Hematopoietic multipotent progenitor cell treated with erythropoietin and hydrocortisone succinate and interleukin-3 and kit ligand, for 15 days (in vitro differentiated cells): ENCODE data around the gene TMEM178A.

ENCODE experiments used
- DNase-seq: peaks from one replicate; pipeline ENCODE4 v3.0.0-alpha.2; 2015; ENCODE audit warnings: low spot score

TMEM178A gene

DNA sequence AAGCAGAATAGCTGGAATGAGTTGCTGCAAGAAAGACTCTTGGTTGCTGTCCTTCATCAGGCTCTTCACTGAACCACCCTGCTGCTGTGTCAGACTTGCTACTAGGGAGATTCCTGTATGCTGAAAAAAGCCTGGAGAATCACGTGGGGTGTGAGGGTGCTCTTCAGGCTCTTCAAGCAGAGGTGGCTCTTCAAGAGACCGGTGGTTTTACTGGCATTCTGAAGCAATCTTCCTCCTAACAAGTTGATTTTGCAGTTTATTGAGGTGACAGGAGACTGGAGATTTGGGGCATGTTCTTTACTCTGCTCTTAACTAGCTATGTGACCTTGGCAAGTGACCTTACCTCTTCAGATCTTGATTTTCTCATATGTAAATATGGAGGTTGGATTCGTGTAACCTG, 14.1 kb downstream of the TMEM178A start:
- DNase-seq, result no peak

DNA sequence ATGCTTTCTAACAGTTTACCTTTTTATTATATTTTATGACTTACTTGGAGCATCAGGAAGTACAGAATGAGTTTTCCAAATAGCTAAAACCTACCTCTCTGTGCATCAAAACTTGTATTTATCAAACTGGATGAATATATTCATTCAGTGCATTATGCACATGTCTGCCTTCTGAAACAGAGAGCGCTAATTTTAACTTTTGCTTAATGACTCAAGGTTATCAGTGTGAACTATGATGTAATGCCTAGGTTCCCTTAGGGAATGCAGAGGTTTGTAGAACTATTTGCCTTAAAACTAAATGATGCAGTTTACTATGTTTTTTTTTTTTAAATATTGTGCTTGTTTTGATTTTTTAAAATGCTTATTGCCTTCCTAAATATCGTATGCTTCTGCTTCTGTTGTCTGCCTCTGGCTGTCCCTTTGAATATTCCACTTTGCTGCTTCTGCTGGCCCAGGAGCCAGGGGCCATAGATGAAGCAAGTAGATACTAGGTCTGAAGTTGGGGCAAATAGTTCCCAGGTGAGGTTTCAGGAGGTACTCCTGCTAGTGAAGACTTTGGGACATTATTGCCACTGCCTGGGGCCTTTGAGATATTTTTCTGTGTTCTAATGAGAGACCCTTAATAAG, 16.5 kb downstream of the TMEM178A start:
- no peak for DNase-seq

DNA sequence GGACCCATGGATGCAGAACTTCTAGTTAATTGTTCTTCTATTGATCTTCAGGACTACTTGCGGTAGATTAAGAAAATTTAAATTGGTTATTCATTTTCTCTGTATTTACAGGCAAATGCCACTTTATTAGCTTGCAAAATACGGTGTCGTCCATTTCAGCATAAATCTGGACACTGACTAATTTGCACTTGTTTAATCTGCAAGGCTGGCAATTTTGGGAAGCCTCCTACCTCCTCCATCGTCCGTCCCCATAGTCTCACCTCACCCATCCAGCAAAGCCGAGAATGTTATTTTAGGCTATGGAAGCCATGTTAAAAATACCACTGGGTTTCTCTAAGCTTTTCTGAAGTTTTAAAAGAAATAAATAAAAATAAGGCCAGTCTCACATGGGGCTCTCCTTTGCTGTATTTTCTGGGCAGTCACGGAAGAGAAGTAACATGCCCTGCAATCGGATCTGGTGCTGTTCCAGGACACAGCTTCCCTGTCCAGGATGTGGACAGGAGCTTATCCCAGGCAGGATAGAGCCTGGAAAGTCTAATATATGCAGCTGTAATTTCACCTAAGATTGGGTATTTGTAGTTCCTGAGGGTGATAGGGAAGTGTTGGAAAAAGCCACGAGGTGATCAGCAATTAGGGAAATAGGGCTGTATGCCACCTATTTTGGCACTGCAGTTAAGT, 17.4 kb downstream of the TMEM178A start:
- no peak for DNase-seq

DNA sequence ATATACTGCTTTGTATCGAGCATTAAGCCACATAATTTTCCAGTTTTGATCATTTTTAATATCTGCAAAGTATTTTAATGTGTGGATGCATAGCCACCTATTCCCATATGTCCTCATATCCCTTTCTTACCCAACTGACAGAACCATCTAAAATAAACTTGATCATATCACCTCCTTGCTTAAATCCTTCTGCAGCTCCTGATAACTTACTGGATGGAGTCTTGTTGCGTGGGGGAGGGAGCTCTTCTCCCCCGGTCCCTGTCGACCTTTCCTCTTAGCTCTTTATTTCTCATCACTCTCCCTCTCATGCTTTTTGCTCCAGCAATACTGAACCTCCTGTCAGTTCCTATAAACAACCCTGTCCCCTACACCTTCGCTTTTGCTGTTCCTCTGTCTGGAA, 18.7 kb downstream of the TMEM178A start:
- DNase-seq, result no peak

DNA sequence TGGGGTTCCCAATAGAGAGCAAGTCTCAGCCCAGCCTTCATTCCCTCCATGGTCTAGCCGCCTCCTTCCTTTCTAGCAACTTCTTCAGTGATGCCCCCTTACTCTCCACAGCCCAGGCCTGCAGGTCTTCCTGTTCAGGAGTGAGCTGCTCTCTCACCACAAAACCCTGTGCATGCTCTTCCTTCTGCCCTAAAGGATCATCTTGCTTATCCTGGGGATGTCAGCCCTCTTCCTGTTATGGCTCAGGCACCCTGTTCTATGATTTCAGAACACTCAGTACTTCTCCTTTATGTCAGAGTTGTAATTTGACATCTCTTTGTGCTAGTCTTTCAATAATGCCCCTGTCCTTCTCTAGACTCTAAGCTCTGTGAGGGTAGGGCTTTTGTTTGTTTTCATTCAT, 19.4 kb downstream of the TMEM178A start:
- DNase-seq, result no peak

DNA sequence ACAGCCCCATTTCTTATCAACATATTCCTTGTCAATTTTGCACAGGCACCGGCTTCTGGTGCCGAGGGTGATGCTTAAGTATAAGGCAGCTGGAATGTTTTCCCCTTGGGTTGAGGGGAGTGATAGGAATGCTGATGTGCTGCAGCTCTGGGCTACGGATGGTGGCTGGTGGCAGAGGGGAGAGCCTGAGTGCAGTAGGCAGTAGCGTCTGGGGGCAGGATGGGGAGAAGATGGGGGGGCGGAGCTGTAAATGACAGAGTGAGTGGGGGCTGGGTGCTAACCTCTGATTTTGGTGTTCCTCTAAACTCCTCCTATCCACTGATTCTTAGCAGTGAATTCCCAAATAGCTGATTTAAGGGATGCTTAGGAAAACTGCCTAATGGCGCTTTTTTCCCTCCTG, 20.7 kb downstream of the TMEM178A start:
- DNase-seq, result no peak

DNA sequence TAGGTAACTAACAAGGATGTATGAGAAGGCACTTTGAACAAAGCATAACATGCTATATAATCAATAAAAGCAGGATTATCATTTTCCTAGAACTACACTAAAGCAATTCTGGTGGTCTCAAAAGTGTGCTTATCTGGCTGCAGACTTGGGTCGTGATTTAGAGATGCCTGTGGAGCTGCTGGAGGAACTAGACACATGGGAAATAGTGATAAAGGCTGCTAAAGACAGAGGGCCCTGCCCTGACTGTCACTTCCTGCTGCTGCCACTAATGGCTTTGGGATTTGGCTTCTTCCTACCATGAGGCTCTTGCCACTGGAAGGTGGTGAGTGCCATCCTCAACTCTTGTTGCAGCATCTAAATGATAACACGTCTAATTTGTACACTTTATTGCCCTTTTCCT, 22.5 kb downstream of the TMEM178A start:
- no peak for DNase-seq

DNA sequence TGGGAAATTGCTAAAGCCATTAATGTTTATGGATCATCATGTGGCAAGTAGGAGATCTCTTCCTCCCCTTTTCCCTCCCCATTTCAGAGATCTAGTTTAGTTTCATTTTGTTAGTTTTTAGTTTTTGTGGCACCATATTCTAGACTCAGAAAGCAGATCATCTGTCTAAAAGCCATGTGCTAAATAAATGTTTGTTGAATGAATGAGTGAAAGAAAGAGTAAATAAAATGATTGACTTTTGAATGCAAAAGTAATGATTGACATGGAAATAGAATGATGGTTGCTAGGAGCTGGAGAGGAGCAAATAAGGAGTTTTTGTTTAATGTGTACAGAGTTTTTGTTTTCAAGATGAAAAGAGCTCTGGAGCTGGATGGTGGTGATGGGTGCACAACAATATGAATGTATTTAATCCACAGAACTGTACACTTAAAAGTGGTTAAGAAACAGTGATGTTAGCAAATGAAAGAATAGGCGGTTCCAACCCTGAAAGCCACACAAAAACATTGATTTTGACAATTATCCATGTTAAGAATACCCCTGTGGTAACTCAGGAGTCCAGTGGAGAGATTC, 23.6 kb downstream of the TMEM178A start:
- DNase-seq, result no peak

DNA sequence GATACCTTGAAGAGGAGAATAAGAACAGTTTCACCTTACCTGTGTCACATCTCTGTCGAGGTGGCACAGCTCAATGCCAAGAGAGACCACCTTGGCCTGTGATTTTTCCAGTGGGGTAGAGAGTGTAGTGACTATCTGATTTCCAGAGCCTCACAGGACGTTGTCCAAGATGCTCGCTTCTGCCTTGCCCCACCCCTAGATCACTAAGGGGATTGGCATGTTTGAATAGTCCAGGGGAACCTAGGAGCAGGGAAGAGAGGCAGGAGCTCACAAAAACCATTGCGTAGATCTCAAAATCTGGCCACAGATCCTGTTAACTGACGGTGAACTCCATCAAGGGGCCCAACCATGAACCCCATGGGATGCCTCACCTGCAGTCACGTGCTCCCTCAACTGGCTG, 24.2 kb downstream of the TMEM178A start:
- no peak for DNase-seq

DNA sequence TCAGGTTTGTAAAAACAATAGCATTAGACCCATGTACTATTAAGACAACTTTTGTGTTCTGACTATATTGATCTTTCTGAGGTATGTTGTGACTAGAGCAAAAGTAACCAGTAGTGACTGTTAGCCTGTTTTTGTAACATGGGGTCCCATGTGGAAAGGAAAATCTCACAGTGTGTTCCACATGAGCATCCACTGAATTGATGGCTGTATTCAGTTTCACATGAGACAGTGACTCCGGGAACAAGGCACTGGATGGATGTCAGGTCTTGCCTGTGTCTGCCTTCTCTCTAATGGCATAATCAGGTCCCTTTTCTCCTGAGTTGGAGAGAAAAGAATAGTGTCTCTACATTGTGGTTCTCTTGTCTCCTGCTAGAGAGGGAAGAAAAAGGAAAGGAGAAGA, 27.5 kb downstream of the TMEM178A start:
- DNase-seq, result no peak

DNA sequence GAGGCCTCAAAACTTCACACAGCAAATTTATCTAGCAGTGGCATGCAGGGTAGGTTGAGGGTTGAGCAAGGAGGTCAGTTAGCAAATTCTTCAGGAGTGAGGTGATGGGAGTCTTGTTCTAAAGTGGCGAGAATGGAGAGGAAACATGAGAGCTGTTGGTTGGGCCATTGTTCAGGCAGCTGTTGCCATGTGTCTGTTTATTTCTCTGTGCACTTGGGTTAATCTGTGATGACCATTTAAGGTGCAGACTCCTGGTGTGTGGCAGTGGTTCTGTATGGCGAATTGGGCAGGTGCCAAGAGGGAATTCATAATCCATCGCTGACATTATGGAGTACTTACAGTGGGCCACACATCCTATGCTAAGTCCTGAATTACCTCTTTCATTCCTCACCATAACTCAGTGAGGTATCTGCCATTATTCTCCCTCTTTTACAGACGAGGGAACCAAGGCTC, 30.4 kb downstream of the TMEM178A start:
- no peak for DNase-seq

DNA sequence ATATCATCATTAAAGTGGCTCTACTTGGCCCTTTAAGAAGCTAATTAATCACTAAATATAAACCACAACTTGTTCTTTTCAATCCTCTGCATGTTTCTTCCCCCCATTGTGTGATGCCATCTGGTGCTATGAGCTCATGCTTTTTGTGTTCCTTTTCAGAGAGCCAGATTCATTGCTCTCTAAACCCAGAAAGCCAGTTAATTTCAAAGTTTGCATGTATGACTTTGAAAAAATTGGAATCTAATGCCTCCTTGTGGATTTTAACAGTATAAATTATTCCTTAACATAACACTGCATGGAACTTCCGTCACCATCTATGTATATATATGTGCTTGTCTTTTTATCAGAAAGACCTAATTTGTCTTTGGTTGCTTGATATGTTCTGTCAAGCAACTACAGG, 31.1 kb downstream of the TMEM178A start:
- no peak for DNase-seq

DNA sequence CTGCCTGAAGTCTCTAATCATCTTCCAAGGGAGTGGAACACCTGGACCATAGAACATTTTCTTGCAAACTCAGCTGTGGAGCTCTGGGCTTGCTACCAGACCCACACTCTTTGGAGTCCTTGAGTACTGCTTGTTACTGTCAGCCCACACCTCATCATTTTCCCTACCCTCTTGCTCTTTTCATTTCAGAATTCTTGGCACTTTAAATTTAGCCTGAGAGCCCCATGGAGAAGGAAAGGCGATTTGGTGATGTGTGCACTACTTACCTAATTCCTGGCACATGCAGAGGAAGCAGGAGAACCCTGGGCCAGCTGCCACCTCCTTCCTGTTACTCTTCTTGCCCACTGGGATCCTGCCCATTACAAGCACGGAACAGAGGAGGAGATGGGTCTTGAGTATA, 31.7 kb downstream of the TMEM178A start:
- no peak for DNase-seq

DNA sequence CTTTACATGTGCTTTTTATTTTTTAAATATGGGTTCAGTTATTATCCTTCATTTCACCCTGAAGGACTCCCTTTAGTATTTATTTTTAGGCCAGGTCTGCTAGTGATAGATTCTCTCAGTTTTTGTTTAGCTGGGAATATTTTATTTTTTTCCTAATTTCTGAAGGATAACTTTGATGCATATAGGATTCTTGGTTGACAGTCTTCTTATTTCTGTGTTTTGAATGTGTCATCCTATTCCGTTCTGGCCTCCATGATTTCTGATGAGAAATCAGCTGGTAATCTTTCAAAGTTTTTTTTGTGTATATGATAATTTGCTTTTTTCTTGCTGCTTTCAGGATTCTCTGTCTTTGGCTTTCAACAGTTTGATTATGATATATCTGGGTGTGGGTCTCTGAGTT, 35.4 kb downstream of the TMEM178A start:
- DNase-seq, result no peak

DNA sequence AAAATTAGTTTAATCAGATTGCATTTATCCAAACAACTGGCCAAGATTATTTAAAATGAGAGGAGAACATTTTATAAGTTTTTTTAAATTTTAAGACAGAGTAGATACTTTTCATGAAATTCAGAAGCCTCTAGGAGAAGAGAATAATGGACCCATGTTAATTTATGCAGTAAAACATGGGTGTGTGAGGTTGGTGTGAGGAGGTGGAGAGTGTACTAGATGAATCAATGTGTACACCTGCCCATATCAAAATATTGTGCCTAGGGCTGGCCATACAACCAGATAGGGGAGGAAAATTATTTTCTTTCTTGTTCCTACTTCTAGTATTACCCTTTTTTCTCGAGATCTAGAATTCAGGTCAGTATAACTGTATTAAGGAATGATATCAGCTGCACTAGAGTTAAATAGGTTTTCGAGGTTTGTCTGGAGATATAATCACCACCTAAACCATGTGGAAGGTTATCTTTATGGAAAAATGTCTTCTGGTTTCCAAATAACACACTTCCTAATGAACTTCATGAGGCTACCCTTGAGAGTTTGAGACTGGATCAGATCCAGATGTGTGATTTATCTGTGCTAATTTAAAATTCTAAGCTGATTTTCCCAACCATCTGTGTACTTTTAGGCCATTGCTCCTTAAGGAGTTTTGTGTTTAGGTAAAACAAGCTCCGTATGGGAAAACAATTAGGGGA, 37.6 kb downstream of the TMEM178A start:
- DNase-seq, result no peak

DNA sequence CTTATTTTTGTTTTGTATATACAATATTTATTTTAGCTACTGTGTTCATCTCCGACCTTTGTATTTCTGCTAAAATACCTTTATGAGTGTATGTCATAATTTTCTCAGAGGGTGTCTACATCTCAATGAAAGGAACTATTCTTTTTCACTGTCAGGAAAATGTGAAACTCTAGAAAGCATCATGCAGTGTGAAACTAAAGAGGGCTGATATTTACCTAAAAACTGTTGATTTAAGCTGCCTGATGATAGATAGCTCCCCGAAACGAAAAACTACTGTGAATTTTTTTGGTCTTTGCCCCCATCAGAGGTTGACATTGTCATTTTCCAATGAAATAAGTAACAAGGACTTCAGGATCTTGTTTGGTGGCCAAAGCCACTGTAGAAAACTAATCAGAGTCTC, 38.8 kb downstream of the TMEM178A start:
- DNase-seq, result no peak

DNA sequence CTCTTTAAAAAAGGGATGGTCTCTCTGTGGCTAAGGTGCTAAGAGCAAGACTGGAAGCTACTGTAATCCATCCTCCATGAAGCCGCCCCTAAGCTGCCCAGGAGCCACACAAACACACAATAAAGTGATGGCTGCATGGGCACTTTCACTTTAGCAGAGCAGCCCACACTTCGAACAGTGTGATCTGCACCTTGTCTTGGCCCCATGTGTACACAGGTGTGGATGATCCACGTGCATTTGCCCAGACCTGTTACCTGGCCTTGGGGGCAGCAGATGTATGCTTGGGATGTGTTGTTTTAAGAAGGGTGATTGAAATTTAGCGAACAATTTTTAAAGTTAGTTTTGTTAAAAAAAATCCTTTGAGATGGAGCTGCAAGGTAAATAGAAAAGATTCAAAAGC, 39.9 kb downstream of the TMEM178A start:
- DNase-seq, result no peak

DNA sequence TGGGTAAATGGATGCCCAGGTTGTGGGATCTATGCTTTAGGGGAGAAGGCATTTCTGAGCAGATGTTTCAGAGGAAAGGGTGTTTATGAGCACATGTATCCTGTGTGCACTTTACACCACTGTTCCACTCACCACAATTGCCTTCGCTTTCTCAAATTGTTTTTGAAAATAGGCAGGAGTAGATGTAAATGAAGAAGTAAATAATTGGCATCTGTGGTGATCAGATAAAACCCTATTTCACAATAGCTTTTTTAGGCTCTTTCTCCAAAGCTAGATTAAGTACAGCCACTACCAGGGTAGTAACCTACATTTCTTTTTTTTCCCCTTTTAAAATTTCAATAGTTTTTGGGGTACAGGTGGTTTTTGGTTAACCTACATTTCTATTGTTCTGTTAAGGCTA, 40.6 kb downstream of the TMEM178A start:
- DNase-seq, result no peak

DNA sequence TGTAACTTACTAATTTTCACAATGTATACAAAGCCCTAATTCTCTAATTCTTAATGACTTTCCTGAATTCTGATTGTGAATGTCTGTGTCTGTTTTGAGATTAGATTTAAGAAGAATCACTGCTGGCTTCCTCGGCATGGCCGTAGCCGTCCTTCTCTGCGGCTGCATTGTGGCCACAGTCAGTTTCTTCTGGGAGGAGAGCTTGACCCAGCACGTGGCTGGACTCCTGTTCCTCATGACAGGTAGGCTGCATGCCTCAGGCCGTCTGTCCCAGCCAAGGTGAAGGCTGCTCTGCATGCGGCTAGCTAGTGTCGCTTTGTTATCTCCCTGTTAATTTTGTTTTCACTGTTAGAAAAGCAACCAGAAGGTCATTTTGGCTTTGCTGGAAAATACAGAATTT, 41.2 kb downstream of the TMEM178A start:
- DNase-seq, result no peak

DNA sequence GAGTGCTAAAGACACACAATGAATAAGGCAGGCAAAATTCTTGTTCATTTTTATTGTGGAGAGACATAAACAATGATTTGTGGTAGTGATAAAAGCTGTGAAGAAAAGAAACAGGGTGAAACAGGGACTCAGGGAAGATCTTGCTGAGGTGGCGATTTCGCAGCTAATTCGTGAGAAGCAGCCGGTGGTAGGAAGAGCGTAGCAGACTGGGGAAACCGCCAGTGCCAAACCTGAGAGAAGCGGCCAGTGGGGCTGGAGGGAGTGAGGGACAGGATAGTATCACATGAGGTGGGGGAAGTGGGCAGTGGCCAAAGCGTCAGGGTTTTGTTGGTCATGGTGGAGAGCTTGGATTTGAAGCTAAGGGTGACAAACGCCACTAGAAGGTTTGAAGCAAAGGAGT, 42.3 kb downstream of the TMEM178A start:
- no peak for DNase-seq

DNA sequence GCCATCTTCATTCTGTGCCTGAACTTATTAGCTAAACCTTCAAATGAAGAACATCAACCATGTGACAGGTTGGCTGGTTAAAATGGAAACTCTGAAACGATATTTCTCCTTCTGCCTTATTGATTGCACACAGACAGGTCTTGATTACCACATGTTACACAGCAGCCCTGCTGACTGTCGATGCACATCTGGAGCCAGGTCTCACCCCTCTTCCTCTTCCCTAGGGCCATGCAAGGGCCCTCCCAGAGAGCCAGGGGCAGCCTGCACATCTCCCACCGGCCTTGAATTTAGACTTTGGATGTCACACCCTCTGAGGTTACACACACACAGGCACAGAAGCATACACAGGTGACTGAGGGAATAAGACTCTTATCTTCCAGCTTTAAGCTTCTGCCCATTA, 45.1 kb downstream of the TMEM178A start:
- no peak for DNase-seq

DNA sequence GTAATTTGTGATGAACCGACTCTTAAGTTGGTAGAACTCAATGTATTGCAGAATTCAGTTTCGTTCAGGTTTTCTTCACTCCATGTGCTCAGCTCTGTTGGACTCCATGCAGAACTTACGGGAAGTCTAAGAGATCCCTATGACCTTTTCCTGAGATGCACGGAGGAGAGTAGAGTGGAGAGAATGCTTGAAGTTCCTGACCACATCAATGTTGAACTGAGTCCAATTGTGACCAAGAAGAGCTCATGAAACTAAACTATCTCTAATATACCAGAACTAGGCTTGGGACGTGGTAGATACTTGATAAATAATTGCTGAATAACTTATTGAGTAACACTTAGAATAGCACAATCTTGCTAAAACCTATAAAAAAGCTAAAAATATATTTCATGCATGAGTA, 47.2 kb downstream of the TMEM178A start:
- no peak for DNase-seq

DNA sequence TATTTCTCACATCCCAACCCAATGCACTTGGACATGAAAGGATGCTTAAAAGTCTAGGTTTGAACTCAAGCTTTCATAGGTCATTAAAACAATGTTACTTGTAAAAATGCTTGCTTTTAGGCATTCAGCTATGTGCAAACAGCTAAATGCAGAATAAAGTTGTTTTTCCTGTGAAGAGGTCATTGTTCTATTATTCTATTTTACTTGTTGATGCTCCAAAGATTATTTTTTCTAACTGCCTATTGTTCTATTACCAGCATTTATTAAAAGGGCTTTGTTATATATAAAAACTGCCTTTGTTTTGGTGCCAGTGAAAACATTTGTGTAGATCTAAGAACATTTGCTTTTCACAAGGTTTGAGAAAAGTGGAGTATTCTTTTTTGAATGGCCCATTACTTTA, 49.4 kb downstream of the TMEM178A start:
- no peak for DNase-seq
